Nephron progenitor cell (in vitro differentiated cells): ENCODE data around the gene SPRN.

ENCODE experiments used
- DNase-seq: peaks from one replicate; pipeline ENCODE4 v3.0.0; 2021
- H3K27ac Mint-ChIP-seq: 2 replicates; pipeline ENCODE4 v1.8.0; 2021; ENCODE audit warnings: mild to moderate bottlenecking, moderate library complexity, mixed read lengths
- H3K27me3 Mint-ChIP-seq: 2 replicates; pipeline ENCODE4 v1.8.0; 2021; ENCODE audit warnings: mild to moderate bottlenecking, low read depth, mixed read lengths; ENCODE audit not compliant: poor library complexity
- H3K36me3 Mint-ChIP-seq: 2 replicates; pipeline ENCODE4 v1.8.0; 2021; ENCODE audit warnings: low read depth, mixed read lengths
- H3K4me1 Mint-ChIP-seq: 2 replicates; pipeline ENCODE4 v1.8.0; 2021; ENCODE audit warnings: mixed read lengths
- H3K4me3 Mint-ChIP-seq: 2 replicates; pipeline ENCODE4 v1.8.0; 2021; ENCODE audit warnings: mild to moderate bottlenecking, moderate library complexity, mixed read lengths
- H3K9me3 Mint-ChIP-seq: 2 replicates; pipeline ENCODE4 v1.8.0; 2021; ENCODE audit warnings: mild to moderate bottlenecking, moderate library complexity, mixed read lengths
- CTCF ChIP-seq: fragments of 200-600 bp; sonication (generic); IDR thresholded peaks from 2 replicates; pipeline ENCODE4 v1.5.0; 2021; ENCODE audit warnings: antibody characterized with exemption

The SPRN gene

GRCh38 chr10:133454204-133454893 is 29.9 kb upstream of the SPRN start:
- TF ChIP-seq CTCF: no peak
- H3K4me3 Mint-ChIP-seq: no peak overlapping the region
- no peak overlapping the region for H3K27ac Mint-ChIP-seq
- peaks cover 3% of the 10 kb centered on the region for H3K27me3 Mint-ChIP-seq
- H3K9me3 Mint-ChIP-seq: peaks cover 79% of the 10 kb centered on the region
- DNase-seq: no peak
- H3K4me1 Mint-ChIP-seq: no peaks in the 10 kb centered on the region
- peaks cover 4% of the 10 kb centered on the region for H3K36me3 Mint-ChIP-seq

- TF ChIP-seq CTCF: no peak
- no peak for DNase-seq
- peaks cover 80% of the 10 kb centered on the region for H3K9me3 Mint-ChIP-seq
- H3K36me3 Mint-ChIP-seq: peaks cover 3% of the 10 kb centered on the region
- H3K4me3 Mint-ChIP-seq: no peak within 1 kb of the TSS
- H3K4me1 Mint-ChIP-seq: no peaks in the 10 kb centered on the region
- H3K27me3 Mint-ChIP-seq: peaks cover 3% of the 10 kb centered on the region
- no peak within 1 kb of the TSS for H3K27ac Mint-ChIP-seq
Measured at GRCh38 chr10:133453516-133454203, 29.2 kb upstream of the SPRN start, which contains the start of gene SCART1. Gene SCART1, plus strand, starts transcription at chr10:133453945. Its CDS starts 53 bp downstream, at chr10:133453998.

- no peak for DNase-seq
- H3K4me3 Mint-ChIP-seq: no peak overlapping the region
- H3K36me3 Mint-ChIP-seq: peaks cover 7% of the 10 kb centered on the region
- H3K9me3 Mint-ChIP-seq: peaks cover 83% of the 10 kb centered on the region
- no peak for TF ChIP-seq CTCF
- no peaks in the 10 kb centered on the region for H3K4me1 Mint-ChIP-seq
- no peak overlapping the region for H3K27ac Mint-ChIP-seq
- peaks cover 3% of the 10 kb centered on the region for H3K27me3 Mint-ChIP-seq
Measured at GRCh38 chr10:133452453-133452852, 28.0 kb upstream of the SPRN start.

- Mint-ChIP-seq H3K27me3 (peaks cover 3% of the 10 kb centered on the region), H3K36me3 (peaks cover 14% of the 10 kb centered on the region), H3K9me3 (peaks cover 86% of the 10 kb centered on the region), H3K4me1 (no peaks in the 10 kb centered on the region), H3K27ac (no peak overlapping the region), H3K4me3 (no peak overlapping the region)
- no peak for DNase-seq
- no peak for TF ChIP-seq CTCF
Measured at GRCh38 chr10:133451346-133451745, 26.9 kb upstream of the SPRN start.

DNA sequence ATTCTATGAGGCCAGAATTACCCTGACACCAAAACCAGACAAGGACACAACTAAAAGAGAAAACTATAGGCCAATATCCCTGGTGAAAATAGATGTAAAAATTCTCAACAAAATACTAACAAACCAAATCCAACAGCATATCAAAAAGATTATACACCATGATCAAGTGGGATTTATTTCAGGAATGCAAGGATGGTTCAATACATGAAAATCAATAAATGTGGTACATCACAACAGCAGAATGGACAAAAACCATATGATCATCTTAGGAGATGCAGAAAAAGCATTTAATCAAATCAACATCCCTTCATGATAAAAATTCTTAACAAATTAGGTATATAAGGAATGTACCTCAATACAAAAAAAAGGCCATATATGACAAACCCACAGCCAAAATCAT is 23.7 kb upstream of the SPRN start:
- H3K36me3 Mint-ChIP-seq: peaks cover 19% of the 10 kb centered on the region
- no peak overlapping the region for H3K4me3 Mint-ChIP-seq
- no peak for DNase-seq
- no peak for TF ChIP-seq CTCF
- no peaks in the 10 kb centered on the region for H3K27me3 Mint-ChIP-seq
- H3K4me1 Mint-ChIP-seq: no peaks in the 10 kb centered on the region
- no peak overlapping the region for H3K27ac Mint-ChIP-seq
- peaks cover 81% of the 10 kb centered on the region for H3K9me3 Mint-ChIP-seq
